Stimulated activated effector memory CD8-positive, alpha-beta T cell treated with anti-CD3 and anti-CD28 coated beads, Interleukin-12 subunit alpha, Interleukin-12 subunit beta, amount 100 ng/mL, for 72 hours (primary cell): ENCODE data around the gene TMPRSS3.

Experiments
- ATAC-seq: fragments of 150-1000 bp; cut with Tn5 transposase; 2 replicates; pipeline ENCODE4 v1.10.0; 2021
- DNase-seq, 2 donors: peaks; one replicate each; pipeline ENCODE4 v3.0.0; 2021 to 2022; ENCODE audit warnings: low spot score in 2 of 2
- H3K27ac Mint-ChIP-seq: one replicate; pipeline ENCODE4 v1.8.0; 2022; ENCODE audit warnings: mild to moderate bottlenecking, mixed read lengths
- H3K36me3 Mint-ChIP-seq: one replicate; pipeline ENCODE4 v1.8.0; 2022; ENCODE audit warnings: mild to moderate bottlenecking, mixed read lengths
- H3K4me1 Mint-ChIP-seq: one replicate; pipeline ENCODE4 v1.8.0; 2022; ENCODE audit warnings: mixed read lengths
- H3K4me3 Mint-ChIP-seq: one replicate; pipeline ENCODE4 v1.8.0; 2022; ENCODE audit warnings: mild to moderate bottlenecking, mixed read lengths
- H3K9me3 Mint-ChIP-seq: one replicate; pipeline ENCODE4 v1.8.0; 2022; ENCODE audit warnings: mixed read lengths

The TMPRSS3 gene

GRCh38 chr21:42433946-42434551 is 38.2 kb upstream of the TMPRSS3 start:
- DNase-seq (no peak), ATAC-seq (peak; percentile 94)
- Mint-ChIP-seq H3K27ac (peak overlapping the region; percentile 3), H3K4me1 (peaks cover 56% of the 10 kb centered on the region), H3K4me3 (no peak overlapping the region), H3K9me3 (peaks cover 3% of the 10 kb centered on the region), H3K36me3 (peaks cover 76% of the 10 kb centered on the region)

GRCh38 chr21:42432695-42433094 is 36.8 kb upstream of the TMPRSS3 start:
- H3K4me3 Mint-ChIP-seq: no peak overlapping the region
- H3K27ac Mint-ChIP-seq: no peak overlapping the region
- H3K9me3 Mint-ChIP-seq: peaks cover 3% of the 10 kb centered on the region
- H3K4me1 Mint-ChIP-seq: peaks cover 43% of the 10 kb centered on the region
- peaks cover 63% of the 10 kb centered on the region for H3K36me3 Mint-ChIP-seq
- ATAC-seq (no peak), DNase-seq (no peak)

- no peak for ATAC-seq
- peaks cover 46% of the 10 kb centered on the region for H3K4me1 Mint-ChIP-seq
- H3K27ac Mint-ChIP-seq: peak overlapping the region; percentile 75
- H3K36me3 Mint-ChIP-seq: peaks cover 66% of the 10 kb centered on the region
- H3K9me3 Mint-ChIP-seq: peaks cover 3% of the 10 kb centered on the region
- DNase-seq: no peak
- no peak overlapping the region for H3K4me3 Mint-ChIP-seq
Observed at GRCh38 chr21:42431196-42431595, 35.3 kb upstream of the TMPRSS3 start.

GRCh38 chr21:42430521-42430920 is 34.7 kb upstream of the TMPRSS3 start:
- Mint-ChIP-seq H3K4me3 (no peak overlapping the region), H3K36me3 (peaks cover 67% of the 10 kb centered on the region), H3K4me1 (peaks cover 52% of the 10 kb centered on the region), H3K9me3 (peaks cover 3% of the 10 kb centered on the region), H3K27ac (no peak overlapping the region)
- DNase-seq (no peak), ATAC-seq (no peak)

- no peak overlapping the region for H3K4me3 Mint-ChIP-seq
- peaks cover 67% of the 10 kb centered on the region for H3K36me3 Mint-ChIP-seq
- ATAC-seq (no peak), DNase-seq (no peak)
- H3K9me3 Mint-ChIP-seq: no peaks in the 10 kb centered on the region
- no peak overlapping the region for H3K27ac Mint-ChIP-seq
- peaks cover 52% of the 10 kb centered on the region for H3K4me1 Mint-ChIP-seq
Observed at GRCh38 chr21:42429856-42430255, 34.0 kb upstream of the TMPRSS3 start.

GRCh38 chr21:42429021-42429420 is 33.2 kb upstream of the TMPRSS3 start:
- Mint-ChIP-seq H3K4me3 (no peak overlapping the region), H3K9me3 (no peaks in the 10 kb centered on the region), H3K4me1 (peaks cover 52% of the 10 kb centered on the region), H3K27ac (no peak overlapping the region), H3K36me3 (peaks cover 59% of the 10 kb centered on the region)
- ATAC-seq: no peak
- no peak for DNase-seq

- Mint-ChIP-seq H3K9me3 (no peaks in the 10 kb centered on the region), H3K4me3 (no peak overlapping the region), H3K27ac (peak overlapping the region; percentile 72), H3K4me1 (peaks cover 52% of the 10 kb centered on the region), H3K36me3 (peaks cover 59% of the 10 kb centered on the region)
- no peak for ATAC-seq
- no peak for DNase-seq
Observed at GRCh38 chr21:42427809-42428419, 32.1 kb upstream of the TMPRSS3 start.

- DNase-seq (no peak), ATAC-seq (no peak)
- H3K9me3 Mint-ChIP-seq: no peaks in the 10 kb centered on the region
- H3K36me3 Mint-ChIP-seq: peaks cover 57% of the 10 kb centered on the region
- H3K4me1 Mint-ChIP-seq: peaks cover 55% of the 10 kb centered on the region
- H3K4me3 Mint-ChIP-seq: no peak overlapping the region
- H3K27ac Mint-ChIP-seq: peak overlapping the region; percentile 72
Observed at GRCh38 chr21:42426876-42427480, 31.1 kb upstream of the TMPRSS3 start.

GRCh38 chr21:42426424-42426823 is 30.6 kb upstream of the TMPRSS3 start:
- Mint-ChIP-seq H3K27ac (peak overlapping the region; percentile 72), H3K4me1 (peaks cover 61% of the 10 kb centered on the region), H3K9me3 (peaks cover 2% of the 10 kb centered on the region), H3K36me3 (peaks cover 57% of the 10 kb centered on the region), H3K4me3 (no peak overlapping the region)
- ATAC-seq (no peak), DNase-seq (no peak)

- H3K27ac Mint-ChIP-seq: peak overlapping the region; percentile 72
- peaks cover 69% of the 10 kb centered on the region for H3K4me1 Mint-ChIP-seq
- H3K4me3 Mint-ChIP-seq: peak overlapping the region; percentile 62
- H3K9me3 Mint-ChIP-seq: peaks cover 3% of the 10 kb centered on the region
- no peak for DNase-seq
- ATAC-seq: peak; percentile 80
- H3K36me3 Mint-ChIP-seq: peaks cover 60% of the 10 kb centered on the region
Observed at GRCh38 chr21:42425591-42425990, 29.7 kb upstream of the TMPRSS3 start.

- peak overlapping the region; percentile 62 for H3K4me3 Mint-ChIP-seq
- H3K9me3 Mint-ChIP-seq: peaks cover 3% of the 10 kb centered on the region
- peaks cover 74% of the 10 kb centered on the region for H3K4me1 Mint-ChIP-seq
- ATAC-seq: peak; percentile 88
- H3K36me3 Mint-ChIP-seq: peaks cover 66% of the 10 kb centered on the region
- peak in 1 of 2 donors; percentile 84 for DNase-seq
- peak overlapping the region; percentile 72 for H3K27ac Mint-ChIP-seq
Observed at GRCh38 chr21:42424914-42425541, 29.2 kb upstream of the TMPRSS3 start.

GRCh38 chr21:42423685-42424084 is 27.8 kb upstream of the TMPRSS3 start:
- Mint-ChIP-seq H3K27ac (peak overlapping the region; percentile 72), H3K36me3 (peaks cover 80% of the 10 kb centered on the region), H3K4me1 (peaks cover 86% of the 10 kb centered on the region), H3K9me3 (peaks cover 3% of the 10 kb centered on the region), H3K4me3 (peak overlapping the region; percentile 62)
- ATAC-seq (no peak), DNase-seq (no peak)

- peak overlapping the region; percentile 72 for H3K27ac Mint-ChIP-seq
- ATAC-seq (peak; percentile 72), DNase-seq (peak in 1 of 2 donors; percentile 79)
- peaks cover 3% of the 10 kb centered on the region for H3K9me3 Mint-ChIP-seq
- H3K4me3 Mint-ChIP-seq: peak overlapping the region; percentile 62
- peaks cover 84% of the 10 kb centered on the region for H3K36me3 Mint-ChIP-seq
- peaks cover 90% of the 10 kb centered on the region for H3K4me1 Mint-ChIP-seq
Observed at GRCh38 chr21:42423197-42423675, 27.4 kb upstream of the TMPRSS3 start.

GRCh38 chr21:42421018-42421793 is 25.4 kb upstream of the TMPRSS3 start:
- Mint-ChIP-seq H3K36me3 (peaks cover 89% of the 10 kb centered on the region), H3K4me3 (peak overlapping the region; percentile 62), H3K4me1 (peaks cover 97% of the 10 kb centered on the region), H3K9me3 (peaks cover 3% of the 10 kb centered on the region), H3K27ac (peak overlapping the region; percentile 79)
- DNase-seq (peak in 1 of 2 donors; percentile 67), ATAC-seq (peak; percentile 25)

GRCh38 chr21:42419845-42420244 is 24.0 kb upstream of the TMPRSS3 start:
- Mint-ChIP-seq H3K4me1 (peaks cover 97% of the 10 kb centered on the region), H3K36me3 (peaks cover 90% of the 10 kb centered on the region), H3K27ac (no peak overlapping the region), H3K4me3 (no peak overlapping the region), H3K9me3 (peaks cover 3% of the 10 kb centered on the region)
- DNase-seq (no peak), ATAC-seq (no peak)
